SK-N-SH (cell line): ENCODE data around the gene USE1. TPM values are rescaled to one million over a fixed set of nuclear protein-coding genes. Genes with fewer than 3 reads are reported as not detected.

Experiments used
- CTCF ChIA-PET: fragments of 300-600, 350-600 bp; formaldehyde crosslinking; extraction: SDS; loops from one replicate; lab custom pipeline; 2021; lab: Yijun Ruan, JAX
- POLR2A ChIA-PET: fragments of 350-600 bp; sonication (Branson Sonifier 250); formaldehyde crosslinking; extraction: SDS; loops from one replicate; lab custom pipeline; 2020; ENCODE audit warnings: antibody characterized with exemption, inconsistent platforms; lab: Yijun Ruan, JAX
- DNase-seq: peaks from one replicate; pipeline ENCODE4 v3.0.0; 2012
- H2AFZ ChIP-seq: fragments of 200-600 bp; sonication (generic); 2 replicates; pipeline ENCODE4 v1.8.1; 2016; ENCODE audit warnings: antibody characterized with exemption, mild to moderate bottlenecking, low read depth
- H3F3A ChIP-seq: fragments of 200-600 bp; sonication (generic); replicated peaks from 2 replicates; pipeline ENCODE3; 2016; ENCODE audit warnings: antibody characterized with exemption, mild to moderate bottlenecking; ENCODE audit not compliant: insufficient read depth
- H3K27ac ChIP-seq, 2 experiments: fragments of 200-500 bp in 1 of 2; fragments of 200-600 bp in 1 of 2; sonication (Bioruptor generic) in 1 of 2; sonication (generic), shearing (Covaris generic) in 1 of 2; 2 replicates each; pipeline versions ENCODE4 v1.5.1 to v1.6.1; 2014 to 2016; ENCODE audit warnings: low read depth in 2 of 2, inconsistent platforms in 1 of 2, low read length in 1 of 2, mild to moderate bottlenecking in 1 of 2, mixed read lengths in 1 of 2
- H3K27me3 ChIP-seq: fragments of 200-600 bp; sonication (generic), shearing (Covaris generic); 2 replicates; pipeline ENCODE4 v1.6.1; 2016; ENCODE audit warnings: mixed run types; ENCODE audit not compliant: insufficient read depth
- H3K36me3 ChIP-seq, 2 experiments: fragments of 200-500 bp in 1 of 2; fragments of 200-600 bp in 1 of 2; sonication (Bioruptor generic) in 1 of 2; sonication (generic) in 1 of 2; replicated peaks in 1 of 2; 2 replicates each; pipeline versions ENCODE3 to v1.5.1; 2014 to 2016; ENCODE audit warnings: low read length in 1 of 2, mild to moderate bottlenecking in 1 of 2; ENCODE audit not compliant: insufficient read depth in 2 of 2, control insufficient read depth in 1 of 2
- H3K4me1 ChIP-seq, 2 experiments: fragments of 200-500 bp in 1 of 2; fragments of 200-600 bp in 1 of 2; sonication (Bioruptor generic) in 1 of 2; sonication (generic), shearing (Covaris generic) in 1 of 2; 2 replicates each; pipeline versions ENCODE4 v1.5.1 to v1.6.1; 2014 to 2016; ENCODE audit warnings: low read depth in 1 of 2, low read length in 1 of 2, mixed run types in 1 of 2; ENCODE audit not compliant: insufficient read depth in 2 of 2, control insufficient read depth in 1 of 2
- H3K4me2 ChIP-seq: fragments of 200-600 bp; sonication (generic), shearing (Covaris generic); 2 replicates; pipeline ENCODE4 v1.6.1; 2017; ENCODE audit warnings: mixed run types
- H3K4me3 ChIP-seq, 2 experiments: fragments of 200-500 bp in 1 of 2; fragments of 200-600 bp in 1 of 2; sonication (Bioruptor generic) in 1 of 2; sonication (generic), shearing (Covaris generic) in 1 of 2; 2 replicates each; pipeline versions ENCODE4 v1.5.1 to v1.8.1; 2014 to 2016; ENCODE audit warnings: low read depth in 2 of 2, inconsistent platforms in 1 of 2, low read length in 1 of 2, mild to moderate bottlenecking in 1 of 2, mixed read lengths in 1 of 2, moderate library complexity in 1 of 2
- H3K79me2 ChIP-seq: fragments of 200-600 bp; sonication (generic); 2 replicates; pipeline ENCODE4 v1.8.1; 2017; ENCODE audit warnings: mild to moderate bottlenecking; ENCODE audit not compliant: insufficient read depth
- H3K9ac ChIP-seq: fragments of 200-600 bp; sonication (generic); 2 replicates; pipeline ENCODE4 v1.6.1; 2017; ENCODE audit warnings: mixed run types
- H3K9me2 ChIP-seq: fragments of 200-600 bp; sonication (generic); 2 replicates; pipeline ENCODE4 v1.6.1; 2017; ENCODE audit warnings: mixed run types
- H3K9me3 ChIP-seq: fragments of 200-600 bp; sonication (generic); 2 replicates; pipeline ENCODE4 v1.6.1; 2017; ENCODE audit warnings: mixed run types, mild to moderate bottlenecking, moderate library complexity
- H4K20me1 ChIP-seq: fragments of 200-600 bp; sonication (generic); 2 replicates; pipeline ENCODE4 v1.6.1; 2017; ENCODE audit warnings: mild to moderate bottlenecking, mixed run types; ENCODE audit not compliant: insufficient read depth
- EP300 ChIP-seq, 2 experiments: IDR thresholded peaks; 2 replicates each; pipeline versions ENCODE4 v1.4.0 to v1.6.1; 2012; ENCODE audit warnings: borderline replicate concordance in 1 of 2, low read depth in 1 of 2, low read length in 1 of 2
- FOSL2 ChIP-seq: IDR thresholded peaks from 2 replicates; pipeline ENCODE4 v1.4.0; 2012; ENCODE audit warnings: low read depth, mild to moderate bottlenecking, moderate library complexity, borderline replicate concordance
- FOXJ3 ChIP-seq: sonication (generic); formaldehyde crosslinking; IDR thresholded peaks from 2 replicates; pipeline ENCODE4 v1.5.1; 2020; ENCODE audit warnings: mild to moderate bottlenecking, missing genetic modification reagents
- GATA2 ChIP-seq: sonication (generic); formaldehyde crosslinking; IDR thresholded peaks from 2 replicates; pipeline ENCODE4 v1.5.0; 2020; ENCODE audit warnings: mild to moderate bottlenecking, missing genetic modification reagents
- JUND ChIP-seq: IDR thresholded peaks from 2 replicates; pipeline ENCODE4 v1.4.0; 2012
- NRF1 ChIP-seq: IDR thresholded peaks from 2 replicates; pipeline ENCODE4 v1.6.1; 2012; ENCODE audit warnings: low read depth, mild to moderate bottlenecking, low read length
- POLR2AphosphoS5 ChIP-seq: IDR thresholded peaks from 2 replicates; pipeline ENCODE4 v1.6.1; 2012; ENCODE audit warnings: low read depth, low read length
- RAD21 ChIP-seq: IDR thresholded peaks from 2 replicates; pipeline ENCODE4 v1.6.1; 2012; ENCODE audit warnings: mild to moderate bottlenecking, low read length
- REST ChIP-seq: IDR thresholded peaks from 2 replicates; pipeline ENCODE4 v1.6.1; 2012; ENCODE audit warnings: mild to moderate bottlenecking, low read depth, low read length, moderate library complexity
- SIN3A ChIP-seq: IDR thresholded peaks from 2 replicates; pipeline ENCODE4 v1.6.1; 2012; ENCODE audit warnings: low read depth, mild to moderate bottlenecking, low read length, moderate library complexity, borderline replicate concordance
- TCF12 ChIP-seq: IDR thresholded peaks from 2 replicates; pipeline ENCODE4 v1.4.0; 2012
- USF2 ChIP-seq: fragments of 150-350 bp; IDR thresholded peaks from 2 replicates; pipeline ENCODE4 v1.6.1; 2017; ENCODE audit warnings: antibody characterized with exemption, low read length, low read depth, borderline replicate concordance
- YY1 ChIP-seq: IDR thresholded peaks from 2 replicates; pipeline ENCODE4 v1.4.0; 2012; ENCODE audit warnings: low read depth, mild to moderate bottlenecking
- WGBS: methylation state at CpG from one replicate; pipeline ENCODE4 v1.1.6; 2017; ENCODE audit warnings: low lambda C conversion rate; 5-methylcytosine and 5-hydroxymethylcytosine counted together
- polyA plus RNA-seq, 3 experiments: library from polyadenylated mRNA; depleted of rRNA; stranded (reverse); fragments of >200 nt; gene quantifications; 2 replicates each; pipeline ENCODE4 v1.2.3, GENCODE V29; 2012
- TF ChIP-seq, protein P1 (sequence below): IDR thresholded peaks from 2 replicates; pipeline ENCODE4 v1.4.0; 2012; ENCODE audit warnings: low read depth, borderline replicate concordance
- TF ChIP-seq, protein P2 (sequence below): IDR thresholded peaks from 2 replicates; pipeline ENCODE4 v1.4.0; 2012; ENCODE audit warnings: low read depth, borderline replicate concordance
- TF ChIP-seq, protein P3 (sequence below): IDR thresholded peaks from 2 replicates; pipeline ENCODE4 v1.4.0; 2012; ENCODE audit warnings: low read depth

The USE1 gene
- polyA plus RNA-seq, 1 of the 3 experiments (the other 2 are of a cell fraction): 81.8 TPM

DNA sequence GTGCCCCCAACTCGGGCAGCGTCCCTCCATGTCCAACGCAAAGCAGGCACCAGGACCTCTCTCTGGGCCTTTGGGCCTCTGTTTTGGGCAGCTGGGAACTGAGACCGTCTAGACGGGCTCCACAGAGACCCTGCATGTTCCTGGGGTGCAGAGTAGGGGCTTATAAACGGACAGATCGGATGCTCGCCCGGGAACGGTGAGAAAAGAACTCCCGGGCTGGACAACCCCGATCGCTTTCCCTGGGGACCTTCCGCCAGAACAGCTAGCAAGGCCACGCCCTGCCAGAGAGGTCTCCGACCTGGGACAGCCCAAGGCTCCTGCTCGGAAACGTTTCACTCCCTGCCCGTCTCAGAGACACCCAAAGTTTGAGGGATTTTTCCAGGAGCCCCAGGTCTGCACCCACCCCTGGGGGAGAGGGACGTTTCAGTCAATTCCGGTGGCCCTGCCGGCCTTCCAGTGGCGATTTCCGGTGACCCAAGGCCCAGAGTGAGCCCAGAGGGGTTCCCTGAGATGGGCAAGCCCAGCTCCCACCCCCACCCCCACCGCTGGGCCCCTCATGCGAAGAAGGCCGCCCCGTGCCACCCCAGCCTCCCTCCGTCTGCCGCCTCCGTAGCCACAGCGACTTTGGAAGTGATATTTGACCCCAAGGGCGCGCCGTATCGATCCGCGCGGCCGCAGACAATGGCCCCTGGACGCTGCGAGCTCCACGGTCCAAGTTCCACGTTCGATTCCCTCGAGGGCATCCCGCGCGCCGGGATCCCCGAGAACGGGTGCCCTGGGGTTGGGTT is 28.9 kb downstream of the USE1 start (continued):
- TF ChIP-seq, protein P1, sequence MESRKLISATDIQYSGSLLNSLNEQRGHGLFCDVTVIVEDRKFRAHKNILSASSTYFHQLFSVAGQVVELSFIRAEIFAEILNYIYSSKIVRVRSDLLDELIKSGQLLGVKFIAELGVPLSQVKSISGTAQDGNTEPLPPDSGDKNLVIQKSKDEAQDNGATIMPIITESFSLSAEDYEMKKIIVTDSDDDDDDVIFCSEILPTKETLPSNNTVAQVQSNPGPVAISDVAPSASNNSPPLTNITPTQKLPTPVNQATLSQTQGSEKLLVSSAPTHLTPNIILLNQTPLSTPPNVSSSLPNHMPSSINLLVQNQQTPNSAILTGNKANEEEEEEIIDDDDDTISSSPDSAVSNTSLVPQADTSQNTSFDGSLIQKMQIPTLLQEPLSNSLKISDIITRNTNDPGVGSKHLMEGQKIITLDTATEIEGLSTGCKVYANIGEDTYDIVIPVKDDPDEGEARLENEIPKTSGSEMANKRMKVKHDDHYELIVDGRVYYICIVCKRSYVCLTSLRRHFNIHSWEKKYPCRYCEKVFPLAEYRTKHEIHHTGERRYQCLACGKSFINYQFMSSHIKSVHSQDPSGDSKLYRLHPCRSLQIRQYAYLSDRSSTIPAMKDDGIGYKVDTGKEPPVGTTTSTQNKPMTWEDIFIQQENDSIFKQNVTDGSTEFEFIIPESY: no peak

DNA sequence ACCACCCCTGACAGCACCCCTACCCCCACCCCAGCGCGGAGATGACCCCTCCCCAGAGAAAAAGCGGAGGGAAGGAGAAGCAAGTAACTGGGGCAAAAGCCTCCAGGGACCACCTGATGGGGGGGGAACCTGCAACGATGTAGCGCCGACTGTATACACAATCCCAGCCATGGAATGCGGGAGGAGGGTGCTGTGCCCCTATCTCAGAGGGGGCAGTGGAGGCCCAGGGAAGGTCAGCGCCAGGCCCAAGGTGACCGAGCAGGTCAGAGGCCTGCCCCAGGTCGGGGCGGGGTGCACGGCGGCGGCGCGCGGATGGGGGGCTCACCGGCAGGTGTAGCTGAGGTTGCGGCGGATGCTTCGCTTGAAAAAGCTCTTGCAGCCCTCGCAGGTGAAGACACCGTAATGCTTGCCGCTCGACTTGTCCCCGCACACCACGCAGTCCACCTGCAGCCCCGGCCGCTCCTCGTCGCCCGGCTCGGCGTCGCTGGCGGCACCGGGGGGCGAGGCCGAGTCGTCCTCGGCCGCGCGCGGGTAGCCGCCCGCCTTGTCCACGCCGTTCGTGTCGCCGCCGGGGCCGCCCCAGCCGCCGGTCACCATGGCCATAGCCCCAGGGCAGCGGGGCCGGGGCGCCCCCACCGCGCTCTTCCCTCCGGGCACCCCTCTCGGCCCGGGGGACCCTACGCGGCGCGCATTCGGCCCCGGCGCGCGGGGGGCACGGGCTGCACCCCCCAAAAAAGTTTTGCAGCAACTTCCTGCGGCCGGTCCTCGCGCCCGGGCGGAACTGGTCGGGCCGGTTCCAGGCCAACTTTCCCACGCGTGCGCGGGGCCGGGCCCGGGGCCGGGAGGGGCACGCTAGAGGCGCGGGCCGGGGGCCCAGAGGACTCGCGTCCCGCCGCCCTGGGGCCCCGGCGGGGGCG is 29.7 kb downstream of the USE1 start:
- no peaks in the 10 kb centered on the region for H3K9me3 ChIP-seq
- H3K79me2 ChIP-seq: peaks cover 54% of the 10 kb centered on the region
- H3K4me1 ChIP-seq: peaks cover 6 to 27% of the 10 kb centered on the region in 2 experiments; a peak in 2 of 4 replicates
- peaks cover 11% of the 10 kb centered on the region for H3F3A ChIP-seq
- ChIA-PET CTCF (interaction anchor here (1.1 to 3.1 kb wide), 3 partner anchors 9 to 38 kb away, joined by 3 to 13 read pairs (median 4); no protein-coding TSS in a partner anchor), POLR2A (interaction anchor here (1.4 to 3.7 kb wide), 4 partner anchors 10 to 36 kb away, joined by 3 to 15 read pairs (median 8); partner anchors contain the start of genes ANKLE1, BABAM1 and USE1)
- peak overlapping the region; percentile 46; the same call in 1 of the 2 replicates for H2AFZ ChIP-seq
- peak overlapping the region; percentile 67 for H3K9ac ChIP-seq
- peaks cover 16% of the 10 kb centered on the region; the same call in 1 of the 2 replicates for H4K20me1 ChIP-seq
- no peaks in the 10 kb centered on the region for H3K9me2 ChIP-seq
- DNase-seq: peak; percentile 55
- H3K4me3 ChIP-seq: peak overlapping the region; percentile 92 to 97
- peaks cover 3 to 7% of the 10 kb centered on the region in 2 experiments for H3K36me3 ChIP-seq
- WGBS: 1% methylated on average over 14 of the region's 100 CpGs
- peak overlapping the region; percentile 34 to 81; a peak in 3 of 4 replicates for H3K27ac ChIP-seq
- peak overlapping the region; percentile 99 for H3K4me2 ChIP-seq
- no peaks in the 10 kb centered on the region for H3K27me3 ChIP-seq
- TF ChIP-seq, protein P1: no peak
- TF ChIP-seq FOXJ3 (CRISPR knock-in tag) (no peak), TCF12 (no peak), REST (0 out of 2 replicates have a peak, but pooled peaks have one; percentile 4), USF2 (no peak), JUND (no peak), FOSL2 (no peak), POLR2AphosphoS5 (no peak), SIN3A (no peak), EP300 (IDR thresholded peaks at IDR 0.05; ENCODE audit: borderline replicate concordance in 1 of 2, low read depth in 1 of 2, low read length in 1 of 2) (no peak), YY1 (no peak), RAD21 (no peak), NRF1 (0 out of 2 replicates have a peak, but pooled peaks have one; percentile 34), GATA2 (CRISPR knock-in tag) (no peak)
- TF ChIP-seq, protein P2, sequence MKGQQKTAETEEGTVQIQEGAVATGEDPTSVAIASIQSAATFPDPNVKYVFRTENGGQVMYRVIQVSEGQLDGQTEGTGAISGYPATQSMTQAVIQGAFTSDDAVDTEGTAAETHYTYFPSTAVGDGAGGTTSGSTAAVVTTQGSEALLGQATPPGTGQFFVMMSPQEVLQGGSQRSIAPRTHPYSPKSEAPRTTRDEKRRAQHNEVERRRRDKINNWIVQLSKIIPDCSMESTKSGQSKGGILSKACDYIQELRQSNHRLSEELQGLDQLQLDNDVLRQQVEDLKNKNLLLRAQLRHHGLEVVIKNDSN: no peak
- TF ChIP-seq, protein P3, sequence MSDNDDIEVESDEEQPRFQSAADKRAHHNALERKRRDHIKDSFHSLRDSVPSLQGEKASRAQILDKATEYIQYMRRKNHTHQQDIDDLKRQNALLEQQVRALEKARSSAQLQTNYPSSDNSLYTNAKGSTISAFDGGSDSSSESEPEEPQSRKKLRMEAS: no peak
